ENCODE measurements around the gene HEXB. TPM values are rescaled to one million over a fixed set of nuclear protein-coding genes. Genes with fewer than 3 reads are reported as not detected.
"Not testable (repeated sequence)": the region's sequence is repeated elsewhere in the genome, so short reads cannot be mapped to it uniquely, and the experiment has no call there.

The HEXB gene
- total and polyA plus RNA-seq, 9 of the 15 experiments (the other 6 are each of a cell fraction or from before 2014, with no cell fraction given), result 22.9 to 158 (median 108) TPM

DNA sequence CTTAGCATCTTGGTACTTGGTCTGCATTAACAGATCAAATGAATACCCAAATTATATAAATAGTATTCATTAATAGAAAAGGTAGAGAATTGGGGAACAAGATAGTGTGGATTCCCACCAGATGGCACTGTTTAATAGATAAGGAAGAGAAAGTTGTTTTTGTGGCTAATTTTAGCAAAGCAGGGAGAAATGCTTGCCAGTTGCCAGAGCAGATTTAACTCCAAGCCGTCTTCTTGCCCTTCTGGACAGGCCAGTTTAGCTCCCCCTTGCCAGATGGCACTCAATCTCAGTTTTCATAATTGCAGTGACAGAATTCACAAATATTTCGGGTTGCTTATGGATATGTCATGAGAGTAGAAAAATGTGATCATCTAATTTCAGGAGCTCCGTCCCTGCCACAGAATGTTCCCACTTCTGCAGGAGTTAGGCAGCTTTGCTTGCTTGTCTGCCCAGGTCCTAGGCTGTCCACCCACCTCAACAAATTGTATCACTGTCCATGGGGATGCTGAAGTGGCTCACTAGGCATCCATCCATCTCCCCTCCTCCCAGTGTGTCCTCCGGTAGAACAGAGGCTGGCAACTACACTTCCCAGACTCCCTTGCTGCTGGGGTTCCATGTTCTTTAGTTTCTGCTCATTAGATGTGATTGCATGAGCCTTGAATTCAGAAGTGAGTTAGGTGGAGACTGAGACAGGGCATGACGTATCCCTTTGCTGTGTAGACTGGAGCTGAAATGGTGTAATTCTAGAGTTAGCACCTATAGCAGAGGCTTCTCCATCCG, 11.8 kb upstream of the HEXB start (continued):
- TF ChIP-seq ZNF347 (CRISPR knock-in tag; IDR thresholded peaks at IDR 0.05; ENCODE audit: low read depth) (no peak), XRCC4 (IDR thresholded peaks at IDR 0.05; ENCODE audit: extremely low read depth, insufficient read depth, insufficient read length) (no peak), NFIC (IDR thresholded peaks at IDR 0.05) (no peak), SMC3 (conservative IDR thresholded peaks at IDR 0.05; ENCODE audit: insufficient read depth, low read depth, low read length) (0 out of 2 replicates have a peak, but pooled peaks have one; percentile 36)
- TF ChIP-seq, protein P1, sequence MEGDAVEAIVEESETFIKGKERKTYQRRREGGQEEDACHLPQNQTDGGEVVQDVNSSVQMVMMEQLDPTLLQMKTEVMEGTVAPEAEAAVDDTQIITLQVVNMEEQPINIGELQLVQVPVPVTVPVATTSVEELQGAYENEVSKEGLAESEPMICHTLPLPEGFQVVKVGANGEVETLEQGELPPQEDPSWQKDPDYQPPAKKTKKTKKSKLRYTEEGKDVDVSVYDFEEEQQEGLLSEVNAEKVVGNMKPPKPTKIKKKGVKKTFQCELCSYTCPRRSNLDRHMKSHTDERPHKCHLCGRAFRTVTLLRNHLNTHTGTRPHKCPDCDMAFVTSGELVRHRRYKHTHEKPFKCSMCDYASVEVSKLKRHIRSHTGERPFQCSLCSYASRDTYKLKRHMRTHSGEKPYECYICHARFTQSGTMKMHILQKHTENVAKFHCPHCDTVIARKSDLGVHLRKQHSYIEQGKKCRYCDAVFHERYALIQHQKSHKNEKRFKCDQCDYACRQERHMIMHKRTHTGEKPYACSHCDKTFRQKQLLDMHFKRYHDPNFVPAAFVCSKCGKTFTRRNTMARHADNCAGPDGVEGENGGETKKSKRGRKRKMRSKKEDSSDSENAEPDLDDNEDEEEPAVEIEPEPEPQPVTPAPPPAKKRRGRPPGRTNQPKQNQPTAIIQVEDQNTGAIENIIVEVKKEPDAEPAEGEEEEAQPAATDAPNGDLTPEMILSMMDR (IDR thresholded peaks at IDR 0.05 in 2 of 3, conservative IDR thresholded peaks at IDR 0.05 in 1 of 3; ENCODE audit: insufficient read depth in 2 of 3, low read depth in 1 of 3, low read length in 3 of 3), result peak; percentile 33 to 64 (median 43); a peak in 4 of 6 replicates
- TF ChIP-seq, protein P2, sequence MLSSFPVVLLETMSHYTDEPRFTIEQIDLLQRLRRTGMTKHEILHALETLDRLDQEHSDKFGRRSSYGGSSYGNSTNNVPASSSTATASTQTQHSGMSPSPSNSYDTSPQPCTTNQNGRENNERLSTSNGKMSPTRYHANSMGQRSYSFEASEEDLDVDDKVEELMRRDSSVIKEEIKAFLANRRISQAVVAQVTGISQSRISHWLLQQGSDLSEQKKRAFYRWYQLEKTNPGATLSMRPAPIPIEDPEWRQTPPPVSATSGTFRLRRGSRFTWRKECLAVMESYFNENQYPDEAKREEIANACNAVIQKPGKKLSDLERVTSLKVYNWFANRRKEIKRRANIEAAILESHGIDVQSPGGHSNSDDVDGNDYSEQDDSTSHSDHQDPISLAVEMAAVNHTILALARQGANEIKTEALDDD (IDR thresholded peaks at IDR 0.05), result no peak
- TF ChIP-seq, protein P3, sequence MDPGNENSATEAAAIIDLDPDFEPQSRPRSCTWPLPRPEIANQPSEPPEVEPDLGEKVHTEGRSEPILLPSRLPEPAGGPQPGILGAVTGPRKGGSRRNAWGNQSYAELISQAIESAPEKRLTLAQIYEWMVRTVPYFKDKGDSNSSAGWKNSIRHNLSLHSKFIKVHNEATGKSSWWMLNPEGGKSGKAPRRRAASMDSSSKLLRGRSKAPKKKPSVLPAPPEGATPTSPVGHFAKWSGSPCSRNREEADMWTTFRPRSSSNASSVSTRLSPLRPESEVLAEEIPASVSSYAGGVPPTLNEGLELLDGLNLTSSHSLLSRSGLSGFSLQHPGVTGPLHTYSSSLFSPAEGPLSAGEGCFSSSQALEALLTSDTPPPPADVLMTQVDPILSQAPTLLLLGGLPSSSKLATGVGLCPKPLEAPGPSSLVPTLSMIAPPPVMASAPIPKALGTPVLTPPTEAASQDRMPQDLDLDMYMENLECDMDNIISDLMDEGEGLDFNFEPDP (CRISPR knock-in tag; IDR thresholded peaks at IDR 0.05), result no peak

DNA sequence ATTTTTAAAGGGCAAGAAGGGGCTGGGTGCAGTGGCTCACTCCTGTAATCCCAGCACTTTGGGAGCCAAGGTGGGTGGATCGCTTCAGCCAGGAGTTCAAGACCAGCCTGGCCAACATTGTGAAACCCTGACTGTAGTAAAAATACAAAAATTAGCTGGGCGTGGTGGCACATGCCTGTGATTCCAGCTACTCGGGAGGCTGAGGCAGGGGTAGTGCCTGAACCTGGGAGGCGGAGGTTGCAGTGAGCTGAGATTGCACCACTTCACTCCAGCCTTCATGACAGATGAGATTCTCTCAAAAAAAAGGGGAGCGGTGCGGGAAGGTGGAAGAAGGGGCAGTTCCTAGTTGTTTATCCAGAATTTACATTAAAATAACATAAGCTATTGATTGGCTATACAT, 8.6 kb upstream of the HEXB start:
- FAIRE-seq; H3K4me3 ChIP-seq; H3K9ac ChIP-seq (ENCODE audit: insufficient read depth in 1 of 2, low read depth in 2 of 2, low read length in 2 of 2); H3K79me2 ChIP-seq (ENCODE audit: control insufficient read depth, insufficient read depth, low read length); H3K36me3 ChIP-seq (ENCODE audit: control insufficient read depth, insufficient read depth, low read length); H3K9me1 ChIP-seq (ENCODE audit: control insufficient read depth, insufficient read depth, low read length); H3K4me2 ChIP-seq (ENCODE audit: insufficient read depth, low read length); H3K27ac ChIP-seq (ENCODE audit: extremely low read depth, low read depth, low read length); H3K9me3 ChIP-seq (replicated peaks; ENCODE audit: control insufficient read depth, insufficient read depth, low read depth, low read length); H3K4me1 ChIP-seq (replicated peaks in 1 of 2; ENCODE audit: control insufficient read depth in 2 of 2, insufficient read depth in 2 of 2, low read length in 2 of 2); DNase-seq (ENCODE audit: extremely low read depth in 1 of 4, low spot score in 3 of 4); ATAC-seq; BruUV-seq (replicated peaks); CTCF ChIA-PET (ENCODE audit: low intra/inter-chr PET ratio); H4K20me1 ChIP-seq (replicated peaks; ENCODE audit: control insufficient read depth, insufficient read depth, low read length); H2AFZ ChIP-seq (ENCODE audit: low read depth, low read length): not testable (repeated sequence)
- in situ Hi-C loops (cut with MboI) (loop anchor here (5.0 kb wide), 1 partner anchor 241 kb away; no protein-coding TSS in a partner anchor), intact Hi-C loops (cut with micrococcal nuclease) (loop anchor here (10.0 kb wide), 1 partner anchor 1578 kb away; no protein-coding TSS in a partner anchor)
- POLR2A ChIA-PET, result interaction anchor here (0.7 kb wide), 1 partner anchor 610 kb away, joined by 6 read pairs; no protein-coding TSS in a partner anchor
- peaks cover 6 to 14% of the 10 kb centered on the region in 2 experiments; a peak in 4 of 5 replicates for H3K27me3 ChIP-seq (ENCODE audit: control insufficient read depth in 2 of 2, insufficient read depth in 2 of 2, low read length in 2 of 2)
- 23% methylated on average over 6 of the region's 6 CpGs for WGBS (ENCODE audit: insufficient coverage, low coverage, missing lambda C conversion rate)

DNA sequence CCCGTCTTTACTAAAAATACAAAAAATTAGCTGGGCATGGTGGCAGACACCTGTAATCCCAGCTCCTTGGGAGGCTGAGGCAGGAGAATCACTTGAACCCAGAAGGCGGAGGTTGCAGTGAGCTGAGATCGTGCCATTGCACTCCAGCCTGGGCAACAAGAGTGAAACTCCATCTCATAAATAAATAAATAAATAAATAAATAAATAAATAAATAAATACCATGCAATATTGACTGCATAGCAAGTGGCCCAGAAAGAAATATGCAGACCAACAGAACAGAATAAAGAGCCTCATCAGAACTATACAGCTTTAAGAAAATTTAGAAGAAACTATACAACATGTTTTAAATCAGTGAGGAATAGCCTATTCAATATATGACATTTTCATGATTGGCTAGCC, 6.9 kb upstream of the HEXB start:
- H3K27me3 ChIP-seq (ENCODE audit: control insufficient read depth in 2 of 2, insufficient read depth in 2 of 2, low read length in 2 of 2); H3K9me1 ChIP-seq (ENCODE audit: control insufficient read depth, insufficient read depth, low read length); H2AFZ ChIP-seq (ENCODE audit: low read depth, low read length); H3K9me3 ChIP-seq (replicated peaks; ENCODE audit: control insufficient read depth, insufficient read depth, low read depth, low read length); H3K4me2 ChIP-seq (ENCODE audit: insufficient read depth, low read length); H3K27ac ChIP-seq (ENCODE audit: extremely low read depth, low read depth, low read length); H3K4me3 ChIP-seq; POLR2A ChIA-PET; DNase-seq (ENCODE audit: extremely low read depth in 1 of 4, low spot score in 3 of 4); H3K79me2 ChIP-seq (ENCODE audit: control insufficient read depth, insufficient read depth, low read length); H3K4me1 ChIP-seq (replicated peaks in 1 of 2; ENCODE audit: control insufficient read depth in 2 of 2, insufficient read depth in 2 of 2, low read length in 2 of 2); BruUV-seq (replicated peaks); H3K9ac ChIP-seq (ENCODE audit: insufficient read depth in 1 of 2, low read depth in 2 of 2, low read length in 2 of 2); FAIRE-seq; H4K20me1 ChIP-seq (replicated peaks; ENCODE audit: control insufficient read depth, insufficient read depth, low read length); CTCF ChIA-PET (ENCODE audit: low intra/inter-chr PET ratio); H3K36me3 ChIP-seq (ENCODE audit: control insufficient read depth, insufficient read depth, low read length); ATAC-seq: not testable (repeated sequence)
- intact Hi-C loops (cut with micrococcal nuclease), result loop anchor here (10.0 kb wide), 1 partner anchor 1577 kb away; no protein-coding TSS in a partner anchor
- WGBS (ENCODE audit: insufficient coverage, low coverage, missing lambda C conversion rate), result 27% methylated on average over 3 of the region's 3 CpGs
- in situ Hi-C loops (cut with MboI), result loop anchor here (5.0 kb wide), 1 partner anchor 239 kb away; no protein-coding TSS in a partner anchor
